NCI-H2171 (cell line): Measurements from ENCODE around the gene GP1BB.
"Not testable (repeated sequence)": the region's sequence is repeated elsewhere in the genome, so short reads cannot be mapped to it uniquely, and the experiment has no call there.

Experiments
- DNase-seq: peaks from one replicate; lab custom pipeline; 2025; lab: John Stamatoyannopoulos, UW

Gene GP1BB

GRCh38 chr22:19723232-19723982 is at the start of gene GP1BB:
Gene GP1BB (plus strand): TSS chr22:19723539. CDS start chr22:19723570, 31 bp downstream.
- DNase-seq = no peak

GRCh38 chr22:19673660-19674059 is 49.7 kb upstream of the GP1BB start:
- no peak for DNase-seq

- no peak for DNase-seq
These were observed 49.0 kb upstream of the GP1BB start for GRCh38 chr22:19674129-19674928.

GRCh38 chr22:19674929-19675253 is 48.4 kb upstream of the GP1BB start:
- no peak for DNase-seq

GRCh38 chr22:19675428-19675827 is 47.9 kb upstream of the GP1BB start:
- no peak for DNase-seq

GRCh38 chr22:19676437-19676836 is 46.9 kb upstream of the GP1BB start:
- DNase-seq = not testable (repeated sequence)

GRCh38 chr22:19678949-19679521 is 44.3 kb upstream of the GP1BB start:
- no peak for DNase-seq

- DNase-seq = no peak
These were observed 43.7 kb upstream of the GP1BB start for GRCh38 chr22:19679522-19680101.

- no peak for DNase-seq
These were observed 43.0 kb upstream of the GP1BB start for GRCh38 chr22:19680287-19680881.

GRCh38 chr22:19680911-19681862 is 42.2 kb upstream of the GP1BB start:
- no peak for DNase-seq

GRCh38 chr22:19681863-19682245 is 41.5 kb upstream of the GP1BB start:
- no peak for DNase-seq

GRCh38 chr22:19686946-19687345 is 36.4 kb upstream of the GP1BB start:
- DNase-seq = no peak

- no peak for DNase-seq
These were observed 35.6 kb upstream of the GP1BB start for GRCh38 chr22:19687561-19688300.

- no peak for DNase-seq
These were observed 34.7 kb upstream of the GP1BB start for GRCh38 chr22:19688301-19689290.

- DNase-seq = no peak
These were observed 33.9 kb upstream of the GP1BB start for GRCh38 chr22:19689408-19689807.

- no peak for DNase-seq
These were observed 32.2 kb upstream of the GP1BB start for GRCh38 chr22:19691007-19691720.

- no peak for DNase-seq
These were observed 31.5 kb upstream of the GP1BB start for GRCh38 chr22:19691721-19692341.

GRCh38 chr22:19693581-19693980 is 29.8 kb upstream of the GP1BB start:
- no peak for DNase-seq
